ENCODE data around the gene USP40. TPM values are rescaled to one million over a fixed set of nuclear protein-coding genes. Genes with fewer than 3 reads are reported as not detected.

The USP40 gene
- polyA plus RNA-seq, 1 donor (not counting 4 experiments of a cell fraction or from before 2014, with no cell fraction given) = 37.3 TPM

GRCh38 chr2:233447506-233448219 lies 118.9 kb downstream of the USP40 start:
- TF ChIP-seq EZH2 (IDR thresholded peaks at IDR 0.05; ENCODE audit: low read length) (no peak), CTCF (optimal IDR thresholded peaks at IDR 0.05 in 1 of 3, IDR thresholded peaks at IDR 0.05 in 1 of 3, conservative IDR thresholded peaks at IDR 0.05 in 1 of 3; ENCODE audit: extremely low read depth in 1 of 3, insufficient read depth in 2 of 3, low read length in 3 of 3) (no peak)
- Histone ChIP-seq H3K9me3 (ENCODE audit: control insufficient read depth, low read depth, low read length) (no peaks in the 10 kb centered on the region), H3K79me2 (ENCODE audit: control insufficient read depth, insufficient read depth, low read length) (no peaks in the 10 kb centered on the region), H3K9me1 (ENCODE audit: control insufficient read depth, extremely low read depth, insufficient read depth, low read length) (no peaks in the 10 kb centered on the region), H3K27ac (ENCODE audit: control insufficient read depth, insufficient read depth, low read length) (no peak overlapping the region), H3K4me1 (ENCODE audit: control insufficient read depth, extremely low read depth, insufficient read depth, low read length) (no peaks in the 10 kb centered on the region), H2AFZ (ENCODE audit: control insufficient read depth, low read length) (no peak overlapping the region), H3K9ac (ENCODE audit: control insufficient read depth, extremely low read depth, insufficient read depth, low read length) (no peak overlapping the region), H3K4me2 (ENCODE audit: control insufficient read depth, extremely low read depth, insufficient read depth, low read depth, low read length) (no peak overlapping the region), H3K4me3 (ENCODE audit: control insufficient read depth in 2 of 3, extremely low read depth in 1 of 3, insufficient read depth in 2 of 3, low read depth in 1 of 3, low read length in 3 of 3) (no peak overlapping the region), H3K36me3 (ENCODE audit: control insufficient read depth in 2 of 2, extremely low read depth in 1 of 2, insufficient read depth in 2 of 2, low read length in 2 of 2) (peaks cover 4 to 19% of the 10 kb centered on the region in 2 experiments), H4K20me1 (ENCODE audit: control insufficient read depth, extremely low read depth, insufficient read depth, low read length) (no peaks in the 10 kb centered on the region), H3K27me3 (ENCODE audit: control insufficient read depth, extremely low read depth, insufficient read depth, low read length) (no peaks in the 10 kb centered on the region)
- FAIRE-seq (no peak), DNase-seq (ENCODE audit: low read depth, low spot score) (no peak)
- dilution Hi-C loops (cut with MboI; ENCODE audit: extremely low pct_ligation_motif_present, low sequenced_read_pairs) = no loop called here

- H3K36me3 ChIP-seq (ENCODE audit: control insufficient read depth in 2 of 2, extremely low read depth in 1 of 2, insufficient read depth in 2 of 2, low read length in 2 of 2) = peaks cover 2 to 19% of the 10 kb centered on the region in 2 experiments
Measured at GRCh38 chr2:233446606-233447305, 119.8 kb downstream of the USP40 start.

More at GRCh38 chr2:233446606-233447305, 119.8 kb downstream of the USP40 start:
- Histone ChIP-seq H3K9me3 (ENCODE audit: control insufficient read depth, low read depth, low read length) (no peaks in the 10 kb centered on the region), H3K9me1 (ENCODE audit: control insufficient read depth, extremely low read depth, insufficient read depth, low read length) (no peaks in the 10 kb centered on the region), H2AFZ (ENCODE audit: control insufficient read depth, low read length) (no peak overlapping the region), H4K20me1 (ENCODE audit: control insufficient read depth, extremely low read depth, insufficient read depth, low read length) (no peaks in the 10 kb centered on the region), H3K79me2 (ENCODE audit: control insufficient read depth, insufficient read depth, low read length) (no peaks in the 10 kb centered on the region), H3K4me2 (ENCODE audit: control insufficient read depth, extremely low read depth, insufficient read depth, low read depth, low read length) (no peak overlapping the region), H3K4me1 (ENCODE audit: control insufficient read depth, extremely low read depth, insufficient read depth, low read length) (no peaks in the 10 kb centered on the region), H3K27ac (ENCODE audit: control insufficient read depth, insufficient read depth, low read length) (no peak overlapping the region), H3K4me3 (ENCODE audit: control insufficient read depth in 2 of 3, extremely low read depth in 1 of 3, insufficient read depth in 2 of 3, low read depth in 1 of 3, low read length in 3 of 3) (no peak overlapping the region), H3K27me3 (ENCODE audit: control insufficient read depth, extremely low read depth, insufficient read depth, low read length) (no peaks in the 10 kb centered on the region), H3K9ac (ENCODE audit: control insufficient read depth, extremely low read depth, insufficient read depth, low read length) (no peak overlapping the region)
- no peak for TF ChIP-seq CTCF (optimal IDR thresholded peaks at IDR 0.05 in 1 of 3, IDR thresholded peaks at IDR 0.05 in 1 of 3, conservative IDR thresholded peaks at IDR 0.05 in 1 of 3; ENCODE audit: extremely low read depth in 1 of 3, insufficient read depth in 2 of 3, low read length in 3 of 3)
- TF ChIP-seq EZH2 (IDR thresholded peaks at IDR 0.05; ENCODE audit: low read length) = no peak
- FAIRE-seq = no peak
- no peak for DNase-seq (ENCODE audit: low read depth, low spot score)
- dilution Hi-C loops (cut with MboI; ENCODE audit: extremely low pct_ligation_motif_present, low sequenced_read_pairs) = no loop called here

Measured in keratinocyte (primary cell).